MG63 (cell line): ENCODE results near the gene BCL2L2. TPM values are rescaled to one million over a fixed set of nuclear protein-coding genes. Genes with fewer than 3 reads are reported as not detected.

Experiments used
- DNase-seq: peaks from one replicate; pipeline ENCODE4 v3.0.0-alpha.2; 2020
- H3K27me3 ChIP-seq: fragments of 250-450 bp; sonication (Bioruptor Pico); 2 replicates; pipeline ENCODE4 v1.5.1; 2020; ENCODE audit warnings: mild to moderate bottlenecking, moderate library complexity
- H3K36me3 ChIP-seq: fragments of 250-450 bp; sonication (Bioruptor Pico); 2 replicates; pipeline ENCODE4 v1.5.1; 2020; ENCODE audit warnings: mild to moderate bottlenecking, moderate library complexity
- H3K4me3 ChIP-seq: fragments of 250-450 bp; sonication (Bioruptor Pico); 2 replicates; pipeline ENCODE4 v1.5.1; 2020; ENCODE audit warnings: mild to moderate bottlenecking, moderate library complexity
- H3K9me3 ChIP-seq: fragments of 250-450 bp; sonication (Bioruptor Pico); 2 replicates; pipeline ENCODE4 v1.5.1; 2020; ENCODE audit warnings: mild to moderate bottlenecking, moderate library complexity
- total RNA-seq: library from RNA; depleted of rRNA; stranded (reverse); fragments of >200 nt; shearing (Covaris generic); gene quantifications from 2 replicates; pipeline ENCODE4 v1.2.3, GENCODE V29; 2014; ENCODE audit warnings: low replicate concordance; rRNA removed

BCL2L2 gene
- total RNA-seq, 1 experiment from 2014 or later = 7.1 TPM

- Histone ChIP-seq H3K36me3 (peaks cover 2% of the 10 kb centered on the region), H3K4me3 (no peak overlapping the region), H3K27me3 (no peaks in the 10 kb centered on the region), H3K9me3 (no peaks in the 10 kb centered on the region)
- DNase-seq = no peak
These were observed 52.0 kb downstream of the BCL2L2 start for GRCh38 chr14:23358553-23359166.

DNA sequence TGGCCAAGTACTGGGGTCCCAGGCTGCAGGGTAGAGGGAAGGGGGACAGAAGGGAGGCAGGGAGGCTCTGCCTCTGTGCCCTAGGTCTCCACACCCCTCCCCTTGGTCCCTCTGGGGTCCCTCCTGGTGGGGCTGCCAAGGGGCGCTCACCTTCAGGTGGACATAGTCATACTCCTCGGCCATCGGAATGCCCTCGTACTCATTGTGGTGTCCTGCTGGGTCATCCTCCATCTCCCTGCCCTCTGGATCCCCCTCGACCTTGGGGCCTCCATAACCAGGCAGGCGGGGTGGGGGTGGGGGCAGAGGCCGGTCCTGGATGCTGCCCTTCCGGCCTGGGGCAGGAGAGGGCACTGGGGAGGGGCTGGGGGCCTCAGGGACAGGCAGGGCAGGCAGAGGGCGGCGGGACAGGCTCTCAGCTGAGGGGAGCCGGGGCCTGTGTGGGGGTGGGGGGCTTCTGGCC lies 52.6 kb downstream of the BCL2L2 start:
- DNase-seq = no peak
- no peaks in the 10 kb centered on the region for H3K9me3 ChIP-seq

GRCh38 chr14:23359722-23360447 lies 53.3 kb downstream of the BCL2L2 start:
- Histone ChIP-seq H3K9me3 (no peaks in the 10 kb centered on the region), H3K4me3 (no peak overlapping the region), H3K27me3 (no peaks in the 10 kb centered on the region), H3K36me3 (peaks cover 2% of the 10 kb centered on the region)
- DNase-seq = no peak

More for the DNA sequence above, 52.6 kb downstream of the BCL2L2 start:
- H3K4me3 ChIP-seq = no peak overlapping the region
- no peaks in the 10 kb centered on the region for H3K27me3 ChIP-seq
- peaks cover 2% of the 10 kb centered on the region for H3K36me3 ChIP-seq

DNA sequence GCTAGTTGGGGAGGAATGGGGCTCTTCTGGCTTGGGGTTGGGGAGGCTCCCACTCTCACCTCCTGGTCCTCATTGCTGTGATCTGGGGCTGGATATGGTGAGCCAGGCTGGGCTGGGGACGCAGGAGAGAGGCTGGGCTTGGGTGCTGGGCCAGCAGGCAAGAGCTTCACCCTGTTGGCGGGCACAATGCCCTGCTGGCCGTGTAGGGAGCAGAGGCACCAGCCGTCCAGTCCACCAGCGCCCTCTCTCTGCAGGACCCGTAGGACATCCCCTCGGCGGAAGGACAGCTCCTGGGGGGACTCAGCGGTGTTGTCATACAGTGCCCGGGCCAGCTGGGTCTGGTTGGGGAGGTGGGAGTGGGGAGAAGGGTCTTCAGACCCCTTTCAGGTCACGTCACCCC lies 53.9 kb downstream of the BCL2L2 start:
- peaks cover 2% of the 10 kb centered on the region for H3K36me3 ChIP-seq
- no peak overlapping the region for H3K4me3 ChIP-seq
- no peaks in the 10 kb centered on the region for H3K27me3 ChIP-seq
- no peak for DNase-seq
- H3K9me3 ChIP-seq = no peaks in the 10 kb centered on the region

DNA sequence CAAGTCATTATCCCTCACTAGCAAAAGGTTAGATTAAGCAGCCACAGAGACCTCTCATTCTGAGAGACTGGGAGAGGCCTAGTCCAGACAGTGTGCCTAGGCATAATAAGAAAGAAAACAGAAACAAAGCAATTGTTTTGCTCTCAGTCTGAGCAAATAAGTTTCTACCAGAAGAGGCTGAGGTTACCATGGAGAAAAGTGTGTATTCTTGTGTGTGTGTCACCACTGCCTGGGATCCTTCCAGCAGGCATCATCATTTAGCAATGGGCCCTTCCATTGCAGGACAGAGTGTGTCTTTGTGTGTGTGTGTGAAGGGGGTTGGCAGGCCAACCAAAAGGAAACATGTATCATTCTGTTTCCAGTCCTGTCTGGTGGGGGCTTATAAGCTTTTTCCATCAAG lies 54.7 kb downstream of the BCL2L2 start:
- no peak for DNase-seq
- H3K27me3 ChIP-seq = no peaks in the 10 kb centered on the region
- H3K4me3 ChIP-seq = no peak overlapping the region
- no peaks in the 10 kb centered on the region for H3K9me3 ChIP-seq
- peaks cover 2% of the 10 kb centered on the region for H3K36me3 ChIP-seq

Other genes starting within 250 kb of the BCL2L2 start
- 1.4 and 1.9 TPM in 2 replicates for gene CDH24, start 249.3 kb upstream of the BCL2L2 start, total RNA-seq
- 39.7 and 52.2 TPM in 2 replicates for gene ACIN1, start 211.7 kb upstream of the BCL2L2 start, total RNA-seq
- 9.6 and 22.8 TPM in 2 replicates for gene C14orf119, start 211.3 kb upstream of the BCL2L2 start, total RNA-seq
- not detected in 2 replicates for gene CIROP, start 201.8 kb upstream of the BCL2L2 start, total RNA-seq
- not detected in 2 replicates for gene CEBPE, start 187.6 kb upstream of the BCL2L2 start, total RNA-seq
- gene SLC7A8, start 123.2 kb upstream of the BCL2L2 start, total RNA-seq = 0.13 and 8.4 TPM in 2 replicates
- not detected in 2 replicates for gene RNF212B, start 68.9 kb upstream of the BCL2L2 start, total RNA-seq
- 0.76 and 1.4 TPM in 2 replicates for gene HOMEZ, start 20.7 kb upstream of the BCL2L2 start, total RNA-seq
- 0.30 TPM in 1 of 2 replicates, not detected in the other for gene PPP1R3E, start 4.0 kb upstream of the BCL2L2 start, total RNA-seq
- 48.3 and 89.9 TPM in 2 replicates for gene PABPN1, start 14.6 kb downstream of the BCL2L2 start, total RNA-seq
- 6.1 TPM in 1 of 2 replicates, not detected in the other for gene SLC22A17, start 46.1 kb downstream of the BCL2L2 start, total RNA-seq
- 7.5 and 9.0 TPM in 2 replicates for gene EFS, start 58.3 kb downstream of the BCL2L2 start, total RNA-seq
- gene IL25, start 66.0 kb downstream of the BCL2L2 start, total RNA-seq = not detected in 2 replicates
- not detected in 2 replicates for gene CMTM5, start 70.2 kb downstream of the BCL2L2 start, total RNA-seq
- gene MYH6, start 101.4 kb downstream of the BCL2L2 start, total RNA-seq = not detected in 2 replicates
- gene MYH7, start 128.8 kb downstream of the BCL2L2 start, total RNA-seq = not detected in 2 replicates
- 26.9 and 59.9 TPM in 2 replicates for gene NGDN, start 162.9 kb downstream of the BCL2L2 start, total RNA-seq
- not detected in 2 replicates for gene ZFHX2, start 244.9 kb downstream of the BCL2L2 start, total RNA-seq
- 0.84 and 3.3 TPM in 2 replicates for gene THTPA, start 249.4 kb downstream of the BCL2L2 start, total RNA-seq